ENCODE data around the gene SCAF1. TPM values are rescaled to one million over a fixed set of nuclear protein-coding genes. Genes with fewer than 3 reads are reported as not detected.
A peak's percentile ranks its signal among the peaks of the same experiment; 100 is the strongest.

Gene SCAF1
- total RNA-seq, 1 donor from 2014 or later = 53.1 TPM

GRCh38 chr19:49640113-49640898, 1.7 kb upstream of the SCAF1 start, which contains the start of gene RRAS:
Gene RRAS (minus strand): TSS chr19:49640143. CDS start chr19:49640098, 45 bp downstream.
- peak; percentile 100 for DNase-seq (ENCODE audit: low spot score)

GRCh38 chr19:49642492-49643035, 555 bp downstream of the SCAF1 start:
- intact Hi-C loops (cut with DNase I) = loop anchor here (2.0 kb wide), 1 partner anchor 22 kb away; the partner anchor contains the start of genes BCL2L12 and IRF3
- DNase-seq (ENCODE audit: low spot score) = no peak

More at GRCh38 chr19:49640113-49640898, 1.7 kb upstream of the SCAF1 start, which contains the start of gene RRAS:
- intact Hi-C loops (cut with DNase I) = loop anchor here (2.0 kb wide), 2 partner anchors 36 to 50 kb away; partner anchors contain the start of genes PRMT1 and PRR12

- intact Hi-C loops (cut with DNase I) = loop anchor here (2.0 kb wide), 1 partner anchor 21 kb away; the partner anchor contains the start of genes BCL2L12 and IRF3
Observed at GRCh38 chr19:49643466-49643865, 1.5 kb downstream of the SCAF1 start.

GRCh38 chr19:49645592-49645991, 3.6 kb downstream of the SCAF1 start:
- DNase-seq (ENCODE audit: low spot score) = no peak
- intact Hi-C loops (cut with DNase I) = no loop called here

More at GRCh38 chr19:49643466-49643865, 1.5 kb downstream of the SCAF1 start:
- no peak for DNase-seq (ENCODE audit: low spot score)

- intact Hi-C loops (cut with DNase I) = no loop called here
- DNase-seq (ENCODE audit: low spot score) = no peak
Observed at GRCh38 chr19:49645995-49646394, 4.0 kb downstream of the SCAF1 start.

- no peak for DNase-seq (ENCODE audit: low spot score)
- intact Hi-C loops (cut with DNase I) = no loop called here
Observed at GRCh38 chr19:49646586-49646985, 4.6 kb downstream of the SCAF1 start.

GRCh38 chr19:49651029-49651819, 9.2 kb downstream of the SCAF1 start:
- intact Hi-C loops (cut with DNase I) = no loop called here

GRCh38 chr19:49651820-49652550, 10.0 kb downstream of the SCAF1 start:
- intact Hi-C loops (cut with DNase I) = no loop called here
- DNase-seq (ENCODE audit: low spot score) = no peak

More at GRCh38 chr19:49651029-49651819, 9.2 kb downstream of the SCAF1 start:
- DNase-seq (ENCODE audit: low spot score) = no peak

- no peak for DNase-seq (ENCODE audit: low spot score)
- intact Hi-C loops (cut with DNase I) = no loop called here
Observed at GRCh38 chr19:49652551-49653465, 10.8 kb downstream of the SCAF1 start.

GRCh38 chr19:49653466-49653806, 11.4 kb downstream of the SCAF1 start:
- DNase-seq (ENCODE audit: low spot score) = no peak
- intact Hi-C loops (cut with DNase I) = no loop called here

- DNase-seq (ENCODE audit: low spot score) = no peak
- intact Hi-C loops (cut with DNase I) = no loop called here
Observed at GRCh38 chr19:49654581-49654980, 12.6 kb downstream of the SCAF1 start.

GRCh38 chr19:49655570-49656455, 13.8 kb downstream of the SCAF1 start:
- DNase-seq (ENCODE audit: low spot score) = no peak
- intact Hi-C loops (cut with DNase I) = no loop called here

GRCh38 chr19:49656456-49657109, 14.6 kb downstream of the SCAF1 start:
- no peak for DNase-seq (ENCODE audit: low spot score)
- intact Hi-C loops (cut with DNase I) = no loop called here

GRCh38 chr19:49657493-49658138, 15.6 kb downstream of the SCAF1 start:
- intact Hi-C loops (cut with DNase I) = no loop called here
- no peak for DNase-seq (ENCODE audit: low spot score)

GRCh38 chr19:49658139-49658517, 16.1 kb downstream of the SCAF1 start:
- no peak for DNase-seq (ENCODE audit: low spot score)
- intact Hi-C loops (cut with DNase I) = no loop called here
